ENCODE measurements around the gene TPP1. TPM values are rescaled to one million over a fixed set of nuclear protein-coding genes. Genes with fewer than 3 reads are reported as not detected.

The TPP1 gene
- total RNA-seq, 1 donor from 2014 or later = 77.7 TPM

DNA sequence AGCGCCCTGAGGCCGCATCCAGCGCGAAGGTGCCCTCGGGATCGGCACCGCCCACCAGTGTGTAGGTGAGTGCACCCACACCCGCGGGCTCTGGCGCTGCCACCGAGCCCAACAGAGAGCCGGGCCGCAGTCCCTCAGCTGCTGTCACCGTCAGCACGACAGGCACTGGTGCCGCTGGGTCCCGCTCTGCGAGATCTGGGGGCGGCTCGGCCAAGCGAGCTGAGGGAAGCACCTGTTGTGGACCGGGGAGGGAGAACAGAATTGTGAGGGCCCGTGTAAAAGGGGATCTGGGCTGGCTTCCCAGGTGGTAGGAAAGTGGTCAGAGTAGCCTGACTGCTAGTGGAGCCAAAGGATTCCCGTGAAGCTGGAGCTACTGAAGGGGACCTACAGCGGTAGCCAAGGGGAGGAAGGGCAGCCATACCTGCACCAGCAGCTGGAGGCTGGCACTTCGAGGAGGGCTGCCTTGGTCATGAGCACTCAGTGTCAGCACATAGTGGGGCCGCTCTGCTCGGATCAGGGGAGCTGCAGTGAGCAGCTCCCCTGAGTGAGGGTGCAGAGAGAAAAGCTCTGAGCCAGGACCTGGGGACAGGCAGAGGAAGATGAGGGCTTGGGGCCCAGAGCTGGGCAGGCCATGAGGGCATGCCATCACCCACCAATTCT lies 11.5 kb upstream of the TPP1 start:
- intact Hi-C loops (cut with micrococcal nuclease) = no loop called here
- ATAC-seq = no peak
- DNase-seq = no peak

DNA sequence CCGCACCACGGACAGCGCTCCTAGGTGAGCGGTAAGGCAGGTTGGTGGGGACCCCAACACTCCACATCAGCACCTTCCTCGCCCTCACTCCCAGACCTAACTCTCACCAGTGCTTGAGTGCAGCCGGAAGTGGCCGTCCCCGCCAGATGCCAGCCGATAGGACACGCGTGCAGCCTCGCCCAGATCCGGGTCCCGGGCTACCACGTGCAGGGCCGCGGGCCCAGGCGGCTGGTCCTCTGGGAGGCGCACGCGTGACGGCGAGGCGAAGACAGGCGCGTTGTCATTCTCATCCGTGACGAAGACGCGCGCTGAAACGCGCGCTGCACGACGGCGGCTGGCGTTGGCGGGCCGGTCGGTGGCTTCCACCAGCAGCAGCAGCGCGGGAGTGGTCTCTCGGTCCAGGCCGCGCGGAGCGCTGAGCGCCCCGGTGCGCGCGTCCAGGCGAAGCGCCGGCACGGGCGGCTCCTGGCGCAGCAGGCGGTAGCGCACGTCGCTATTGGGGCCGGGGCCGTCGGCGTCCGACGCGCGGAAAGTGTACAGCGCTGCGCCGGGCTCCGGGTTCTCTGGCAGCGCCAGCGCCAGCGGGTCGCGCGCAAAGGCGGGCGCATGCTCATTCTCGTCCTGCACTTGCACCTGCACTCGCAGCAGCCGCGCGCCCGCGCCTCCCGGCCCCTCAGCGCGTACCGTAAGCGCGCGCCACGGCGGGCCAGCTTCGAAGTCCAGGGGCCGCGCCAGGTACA lies 10.8 kb upstream of the TPP1 start:
- ATAC-seq (no peak), DNase-seq (no peak)
- intact Hi-C loops (cut with micrococcal nuclease) = no loop called here

DNA sequence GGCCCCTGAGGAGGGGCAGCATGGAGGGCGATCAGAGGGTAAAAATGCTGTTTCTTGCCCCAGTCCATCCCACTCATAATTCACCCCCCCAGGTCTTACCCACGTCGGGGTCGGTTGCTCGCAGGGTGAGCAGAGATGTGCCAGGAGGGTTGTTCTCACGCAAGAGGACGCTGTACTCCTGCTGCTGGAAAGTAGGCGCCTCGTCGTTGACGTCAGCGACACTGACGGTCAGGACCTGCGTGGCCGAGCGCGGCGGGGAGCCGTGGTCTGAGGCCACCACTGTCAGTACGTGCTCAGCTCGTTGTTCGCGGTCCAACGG lies 10.3 kb upstream of the TPP1 start:
- ATAC-seq = no peak
- intact Hi-C loops (cut with micrococcal nuclease) = no loop called here
- DNase-seq = no peak

GRCh38 chr11:6628526-6628925 lies 9.3 kb upstream of the TPP1 start:
- no peak for DNase-seq
- intact Hi-C loops (cut with micrococcal nuclease) = no loop called here
- no peak for ATAC-seq

- DNase-seq (no peak), ATAC-seq (no peak)
- intact Hi-C loops (cut with micrococcal nuclease) = no loop called here
Observed at GRCh38 chr11:6627762-6628241, 8.6 kb upstream of the TPP1 start.

DNA sequence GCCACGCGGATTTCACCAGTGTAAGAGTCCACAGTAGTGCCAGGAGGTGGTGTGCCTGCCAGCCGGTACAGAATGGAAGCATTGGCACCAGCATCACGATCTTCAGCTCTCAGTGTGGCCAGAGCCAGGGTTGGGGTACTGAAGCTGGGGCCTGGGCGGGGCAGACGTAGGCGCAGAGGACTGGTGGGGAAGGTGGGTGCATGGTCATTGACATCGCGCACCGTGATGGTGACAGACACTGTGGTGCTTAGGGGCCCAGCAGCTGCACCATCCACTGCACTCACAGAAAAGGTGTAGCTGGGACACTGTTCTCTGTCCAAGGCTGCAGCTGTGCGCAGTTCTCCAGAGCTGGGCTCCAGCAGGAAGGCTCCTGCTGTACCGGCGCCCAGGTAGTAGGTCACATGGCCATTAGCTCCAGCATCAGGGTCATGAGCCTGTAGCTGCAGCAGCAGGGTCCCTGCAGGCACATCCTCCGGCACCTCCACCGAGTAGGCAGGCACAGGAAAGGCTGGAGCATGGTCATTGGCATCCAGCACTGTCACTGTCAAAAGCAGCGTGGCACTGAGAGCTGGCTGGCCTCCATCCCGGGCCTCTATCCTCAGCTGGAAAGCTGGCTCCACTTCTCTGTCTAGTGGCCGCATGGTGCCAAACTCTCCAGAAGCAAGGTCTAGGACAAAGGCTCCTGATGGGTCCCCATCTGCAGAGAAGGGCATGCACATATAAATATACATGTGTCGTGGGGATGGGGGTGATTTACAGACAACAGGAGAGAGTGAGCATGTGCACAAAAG lies 7.9 kb upstream of the TPP1 start:
- peak; percentile 82 for DNase-seq
- intact Hi-C loops (cut with micrococcal nuclease) = no loop called here
- ATAC-seq = peak; percentile 86

- intact Hi-C loops (cut with micrococcal nuclease) = no loop called here
- no peak for ATAC-seq
Observed at GRCh38 chr11:6625832-6626420, 6.7 kb upstream of the TPP1 start.

GRCh38 chr11:6625156-6625831 lies 6.1 kb upstream of the TPP1 start:
- intact Hi-C loops (cut with micrococcal nuclease) = no loop called here
- DNase-seq (no peak), ATAC-seq (no peak)

More at GRCh38 chr11:6625832-6626420, 6.7 kb upstream of the TPP1 start:
- no peak for DNase-seq

- ATAC-seq = no peak
- intact Hi-C loops (cut with micrococcal nuclease) = no loop called here
- no peak for DNase-seq
Observed at GRCh38 chr11:6623391-6624363, 4.5 kb upstream of the TPP1 start.

GRCh38 chr11:6622261-6623171 lies 3.3 kb upstream of the TPP1 start:
- no peak for ATAC-seq
- intact Hi-C loops (cut with micrococcal nuclease) = no loop called here
- no peak for DNase-seq

GRCh38 chr11:6621711-6622211 lies 2.5 kb upstream of the TPP1 start:
- DNase-seq (no peak), ATAC-seq (no peak)

GRCh38 chr11:6620636-6621035 lies 1.4 kb upstream of the TPP1 start:
- ATAC-seq = no peak
- DNase-seq = no peak
- intact Hi-C loops (cut with micrococcal nuclease) = no loop called here

More at GRCh38 chr11:6621711-6622211, 2.5 kb upstream of the TPP1 start:
- intact Hi-C loops (cut with micrococcal nuclease) = no loop called here

DNA sequence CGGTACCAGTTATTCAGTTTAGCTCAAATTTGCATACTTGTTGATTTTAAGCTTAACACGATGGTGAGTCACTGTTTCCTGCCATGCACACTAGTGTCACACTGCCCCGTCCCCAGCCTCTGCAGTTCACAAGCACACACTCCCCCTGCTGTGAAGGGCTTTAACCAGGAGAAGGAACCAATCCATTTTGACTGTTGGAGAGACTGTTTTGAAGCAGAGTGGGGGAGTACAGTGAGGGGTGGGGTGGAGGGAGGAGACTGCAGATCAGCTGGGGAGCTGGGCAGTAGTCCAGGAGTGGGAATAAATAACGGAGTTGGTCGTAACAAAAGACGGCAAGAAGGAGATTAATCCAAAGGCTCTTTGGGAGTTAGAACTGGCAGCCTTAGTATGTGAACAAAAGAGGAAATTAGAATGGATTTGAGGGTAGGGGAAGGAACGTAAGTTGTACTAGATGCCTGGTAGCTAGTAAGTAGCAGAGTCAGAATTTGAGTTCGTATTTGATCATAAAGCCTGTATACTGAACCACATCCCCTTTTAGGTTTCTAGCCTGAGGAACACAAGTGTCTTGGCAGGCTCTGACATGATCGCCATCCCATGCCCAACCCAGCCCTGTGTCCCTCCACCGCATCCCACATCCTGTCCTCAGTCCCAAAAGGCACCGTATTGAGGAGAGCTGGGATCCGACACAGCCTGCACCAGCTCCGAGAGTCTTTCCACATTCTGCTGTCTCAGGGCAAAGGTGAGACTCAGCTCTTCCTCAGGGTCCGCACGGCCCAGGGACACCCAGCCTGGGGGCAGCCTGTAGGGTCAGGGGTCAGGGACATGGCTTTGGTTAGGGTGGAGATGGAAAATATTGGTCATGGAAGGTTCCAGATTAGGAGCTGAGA lies 862 bp downstream of the TPP1 start:
- DNase-seq (no peak), ATAC-seq (peak; percentile 19)
- intact Hi-C loops (cut with micrococcal nuclease) = no loop called here

DNA sequence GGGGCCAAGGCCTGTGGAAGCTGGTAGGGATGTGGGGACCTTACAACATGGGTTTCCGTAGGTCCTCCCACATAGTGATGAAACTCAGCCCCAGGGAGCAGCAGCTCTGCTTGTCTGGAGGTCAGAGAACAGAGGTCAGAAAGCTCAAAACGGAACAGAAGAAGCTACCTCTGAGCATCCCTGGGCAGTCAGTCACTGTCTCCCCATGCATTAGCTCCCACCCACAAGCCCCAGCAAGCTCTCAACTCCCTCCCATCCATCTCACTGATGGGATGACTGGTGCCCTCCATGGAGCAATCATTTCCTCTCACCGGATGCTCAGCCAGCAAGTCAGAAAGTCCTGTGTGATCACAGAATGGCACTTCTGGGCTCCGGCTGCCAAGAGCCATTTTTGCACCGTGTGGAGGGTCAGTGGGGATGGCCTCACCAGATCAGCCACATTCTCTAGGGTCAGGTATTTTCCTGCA lies 1.9 kb downstream of the TPP1 start:
- DNase-seq (no peak), ATAC-seq (no peak)
- intact Hi-C loops (cut with micrococcal nuclease) = no loop called here

- ATAC-seq (no peak), DNase-seq (no peak)
- intact Hi-C loops (cut with micrococcal nuclease) = no loop called here
Observed at GRCh38 chr11:6616596-6617250, 2.5 kb downstream of the TPP1 start.
